GM23248 (cell line): Measurements from ENCODE around the gene MPHOSPH9.

Experiments
- EZH2 ChIP-seq: fragments of 200-600 bp; sonication (generic); IDR thresholded peaks from 2 replicates; pipeline ENCODE4 v1.6.1; 2018; ENCODE audit warnings: antibody characterized with exemption, mild to moderate bottlenecking; ENCODE audit not compliant: insufficient read depth, poor library complexity, severe bottlenecking
- EZH2phosphoT487 ChIP-seq: fragments of 200-600 bp; sonication (generic); IDR thresholded peaks from 2 replicates; pipeline ENCODE4 v1.6.1; 2018; ENCODE audit warnings: antibody characterized with exemption, moderate library complexity, mild to moderate bottlenecking, low read depth; ENCODE audit not compliant: insufficient read depth

DNA sequence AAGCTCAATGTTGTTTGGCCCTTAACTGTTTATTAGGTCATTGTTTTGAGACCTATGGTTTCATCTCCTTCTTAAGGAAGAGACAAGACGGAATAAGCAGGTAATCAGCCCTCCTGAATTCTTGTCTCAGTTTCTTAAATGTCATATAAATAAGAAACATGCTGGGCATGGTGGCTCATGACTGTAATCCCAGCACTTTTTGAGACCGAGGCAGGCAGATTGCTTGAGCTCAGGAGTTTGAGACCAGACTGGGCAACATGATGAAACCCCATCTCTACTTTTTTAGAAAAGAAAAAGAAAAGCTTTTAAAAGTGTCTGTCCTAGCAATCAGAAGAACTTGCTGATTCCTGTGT is 5.4 kb upstream of the MPHOSPH9 start:
- no peak for TF ChIP-seq EZH2
- no peak for TF ChIP-seq EZH2phosphoT487
